ENCODE data around the gene LRP11.

DNA sequence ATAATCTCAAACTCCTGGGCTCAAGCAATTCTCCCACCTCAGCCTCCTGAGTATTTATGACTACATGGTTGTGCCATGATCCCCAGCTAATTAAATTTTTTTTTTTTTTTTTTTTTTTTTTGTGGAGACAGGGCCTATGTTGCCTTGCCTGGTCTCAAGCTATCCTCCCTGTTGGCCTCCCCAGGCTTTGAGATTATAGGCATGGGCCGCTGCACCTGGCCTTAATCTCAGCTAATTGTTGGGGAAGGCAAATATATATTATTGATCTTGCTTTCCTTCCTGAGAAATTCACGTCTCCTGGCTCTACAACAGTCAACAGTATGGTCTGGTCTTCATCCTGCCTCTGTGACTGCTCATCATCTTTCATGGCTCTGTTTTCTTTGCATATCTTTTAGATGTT lies 94.5 kb downstream of the LRP11 start:
- TF ChIP-seq, protein P1, sequence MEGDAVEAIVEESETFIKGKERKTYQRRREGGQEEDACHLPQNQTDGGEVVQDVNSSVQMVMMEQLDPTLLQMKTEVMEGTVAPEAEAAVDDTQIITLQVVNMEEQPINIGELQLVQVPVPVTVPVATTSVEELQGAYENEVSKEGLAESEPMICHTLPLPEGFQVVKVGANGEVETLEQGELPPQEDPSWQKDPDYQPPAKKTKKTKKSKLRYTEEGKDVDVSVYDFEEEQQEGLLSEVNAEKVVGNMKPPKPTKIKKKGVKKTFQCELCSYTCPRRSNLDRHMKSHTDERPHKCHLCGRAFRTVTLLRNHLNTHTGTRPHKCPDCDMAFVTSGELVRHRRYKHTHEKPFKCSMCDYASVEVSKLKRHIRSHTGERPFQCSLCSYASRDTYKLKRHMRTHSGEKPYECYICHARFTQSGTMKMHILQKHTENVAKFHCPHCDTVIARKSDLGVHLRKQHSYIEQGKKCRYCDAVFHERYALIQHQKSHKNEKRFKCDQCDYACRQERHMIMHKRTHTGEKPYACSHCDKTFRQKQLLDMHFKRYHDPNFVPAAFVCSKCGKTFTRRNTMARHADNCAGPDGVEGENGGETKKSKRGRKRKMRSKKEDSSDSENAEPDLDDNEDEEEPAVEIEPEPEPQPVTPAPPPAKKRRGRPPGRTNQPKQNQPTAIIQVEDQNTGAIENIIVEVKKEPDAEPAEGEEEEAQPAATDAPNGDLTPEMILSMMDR (IDR thresholded peaks at IDR 0.05; ENCODE audit: poor library complexity) = no peak
- TF ChIP-seq EZH2 (IDR thresholded peaks at IDR 0.05; ENCODE audit: borderline replicate concordance) = no peak
- TF ChIP-seq EZH2phosphoT487 (IDR thresholded peaks at IDR 0.05; ENCODE audit: low read depth, severe bottlenecking, unreplicated experiment) = no peak

Measured in hepatocyte (in vitro differentiated cells).